Measurements from ENCODE around the gene VIPR2.
"Not testable (repeated sequence)": the region's sequence is repeated elsewhere in the genome, so short reads cannot be mapped to it uniquely, and the experiment has no call there.

Gene VIPR2

GRCh38 chr7:159125955-159126270 is 18.8 kb downstream of the VIPR2 start:
- H3K36me3 ChIP-seq (ENCODE audit: control insufficient read depth, insufficient read depth, low read length, severe bottlenecking), result no peaks in the 10 kb centered on the region
- H3K27me3 ChIP-seq (replicated peaks; ENCODE audit: control insufficient read depth, insufficient read depth, low read length), result peaks cover 11% of the 10 kb centered on the region
- H3K4me3 ChIP-seq (ENCODE audit: low read length), result no peak overlapping the region
- no peak overlapping the region for H3K9ac ChIP-seq (ENCODE audit: low read length)
- H3K4me1 ChIP-seq (ENCODE audit: control insufficient read depth, insufficient read depth, low read length), result no peaks in the 10 kb centered on the region
- DNase-seq (ENCODE audit: low read depth), result no peak
- H3K9me3 ChIP-seq (ENCODE audit: control insufficient read depth, low read length), result no peaks in the 10 kb centered on the region

DNA sequence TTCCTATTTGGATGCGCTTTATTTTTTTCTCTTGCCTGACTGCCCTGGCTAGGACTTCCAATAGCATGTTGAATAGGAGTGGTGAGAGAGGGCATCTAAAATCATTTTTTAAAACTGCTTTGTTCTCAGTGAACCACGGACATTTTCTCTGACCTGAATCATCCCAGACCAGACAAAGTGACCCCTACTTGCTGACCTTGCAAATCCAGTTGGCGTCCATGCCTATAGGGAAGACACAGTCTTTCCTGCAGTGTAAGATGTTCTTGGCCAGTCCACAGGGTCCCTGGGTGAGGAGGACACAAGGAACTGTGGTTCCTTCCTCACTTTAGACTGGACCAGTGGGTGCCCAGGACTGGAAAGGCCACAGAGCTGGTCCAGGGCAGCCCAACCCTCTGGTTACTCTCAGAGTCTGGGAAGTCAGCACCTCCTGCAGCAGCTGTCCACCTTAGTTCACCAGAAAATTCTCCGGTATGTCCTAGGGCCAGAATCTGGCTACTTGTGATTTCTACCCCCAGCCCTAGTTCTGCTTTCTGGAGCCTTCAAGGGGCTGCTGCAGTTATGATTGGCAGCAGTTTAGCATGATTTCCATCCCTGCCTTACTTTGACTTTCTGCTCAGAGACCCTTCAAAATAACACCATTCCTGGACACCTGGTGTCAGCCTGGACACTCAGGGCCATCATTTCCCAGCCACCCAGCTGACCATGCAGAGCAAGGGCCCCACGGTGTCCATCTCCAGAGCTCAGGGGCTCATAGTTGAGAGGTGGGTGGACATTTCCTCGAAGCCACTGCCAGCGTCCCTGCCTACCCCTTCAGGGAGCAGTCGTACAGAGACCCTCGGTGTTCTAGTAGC is 19.3 kb downstream of the VIPR2 start:
- Histone ChIP-seq H3K4me3 (ENCODE audit: low read length) (no peak overlapping the region), H3K27me3 (replicated peaks; ENCODE audit: control insufficient read depth, insufficient read depth, low read length) (peaks cover 8% of the 10 kb centered on the region), H3K9ac (ENCODE audit: low read length) (no peak overlapping the region), H3K9me3 (ENCODE audit: control insufficient read depth, low read length) (no peaks in the 10 kb centered on the region), H3K4me1 (ENCODE audit: control insufficient read depth, insufficient read depth, low read length) (no peaks in the 10 kb centered on the region), H3K36me3 (ENCODE audit: control insufficient read depth, insufficient read depth, low read length, severe bottlenecking) (no peaks in the 10 kb centered on the region)
- no peak for DNase-seq (ENCODE audit: low read depth)

- H3K4me1 ChIP-seq (ENCODE audit: control insufficient read depth, insufficient read depth, low read length); H3K27me3 ChIP-seq (replicated peaks; ENCODE audit: control insufficient read depth, insufficient read depth, low read length): not testable (repeated sequence)
These were observed 20.9 kb downstream of the VIPR2 start for GRCh38 chr7:159123793-159124192.

GRCh38 chr7:159123294-159123693 is 21.4 kb downstream of the VIPR2 start:
- H3K36me3 ChIP-seq (ENCODE audit: control insufficient read depth, insufficient read depth, low read length, severe bottlenecking); H3K9ac ChIP-seq (ENCODE audit: low read length); DNase-seq (ENCODE audit: low read depth); H3K4me3 ChIP-seq (ENCODE audit: low read length); H3K27me3 ChIP-seq (replicated peaks; ENCODE audit: control insufficient read depth, insufficient read depth, low read length); H3K9me3 ChIP-seq (ENCODE audit: control insufficient read depth, low read length); H3K4me1 ChIP-seq (ENCODE audit: control insufficient read depth, insufficient read depth, low read length): not testable (repeated sequence)

More at GRCh38 chr7:159123793-159124192, 20.9 kb downstream of the VIPR2 start:
- H3K9ac ChIP-seq (ENCODE audit: low read length); H3K36me3 ChIP-seq (ENCODE audit: control insufficient read depth, insufficient read depth, low read length, severe bottlenecking); DNase-seq (ENCODE audit: low read depth); H3K4me3 ChIP-seq (ENCODE audit: low read length); H3K9me3 ChIP-seq (ENCODE audit: control insufficient read depth, low read length): not testable (repeated sequence)

GRCh38 chr7:159122276-159122675 is 22.4 kb downstream of the VIPR2 start:
- Histone ChIP-seq H3K9me3 (ENCODE audit: control insufficient read depth, low read length) (no peaks in the 10 kb centered on the region), H3K4me1 (ENCODE audit: control insufficient read depth, insufficient read depth, low read length) (no peaks in the 10 kb centered on the region), H3K4me3 (ENCODE audit: low read length) (no peak overlapping the region), H3K27me3 (replicated peaks; ENCODE audit: control insufficient read depth, insufficient read depth, low read length) (peaks cover 8% of the 10 kb centered on the region), H3K9ac (ENCODE audit: low read length) (no peak overlapping the region), H3K36me3 (ENCODE audit: control insufficient read depth, insufficient read depth, low read length, severe bottlenecking) (no peaks in the 10 kb centered on the region)
- DNase-seq (ENCODE audit: low read depth), result no peak

DNA sequence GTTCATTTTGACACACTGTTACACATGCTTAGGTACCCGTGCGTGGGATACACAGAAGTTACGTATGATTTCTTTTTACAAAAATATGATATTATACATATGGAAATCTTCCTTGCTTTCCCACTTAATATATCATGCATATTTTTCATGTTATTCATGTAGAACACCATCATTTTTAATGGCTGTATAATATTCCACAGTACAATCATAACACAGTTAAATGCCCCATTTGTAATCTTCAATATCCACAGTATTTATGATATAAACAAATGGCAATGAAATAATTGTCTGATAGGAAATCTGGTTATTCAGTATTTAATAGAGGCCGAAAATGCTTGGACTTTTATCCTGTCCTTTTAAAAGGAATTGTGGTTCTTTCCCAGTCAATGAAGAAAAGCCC is 23.2 kb downstream of the VIPR2 start:
- Histone ChIP-seq H3K4me1 (ENCODE audit: control insufficient read depth, insufficient read depth, low read length) (no peaks in the 10 kb centered on the region), H3K27me3 (replicated peaks; ENCODE audit: control insufficient read depth, insufficient read depth, low read length) (peaks cover 15% of the 10 kb centered on the region), H3K36me3 (ENCODE audit: control insufficient read depth, insufficient read depth, low read length, severe bottlenecking) (no peaks in the 10 kb centered on the region), H3K9ac (ENCODE audit: low read length) (no peak overlapping the region), H3K9me3 (ENCODE audit: control insufficient read depth, low read length) (no peaks in the 10 kb centered on the region), H3K4me3 (ENCODE audit: low read length) (no peak overlapping the region)
- DNase-seq (ENCODE audit: low read depth), result no peak

DNA sequence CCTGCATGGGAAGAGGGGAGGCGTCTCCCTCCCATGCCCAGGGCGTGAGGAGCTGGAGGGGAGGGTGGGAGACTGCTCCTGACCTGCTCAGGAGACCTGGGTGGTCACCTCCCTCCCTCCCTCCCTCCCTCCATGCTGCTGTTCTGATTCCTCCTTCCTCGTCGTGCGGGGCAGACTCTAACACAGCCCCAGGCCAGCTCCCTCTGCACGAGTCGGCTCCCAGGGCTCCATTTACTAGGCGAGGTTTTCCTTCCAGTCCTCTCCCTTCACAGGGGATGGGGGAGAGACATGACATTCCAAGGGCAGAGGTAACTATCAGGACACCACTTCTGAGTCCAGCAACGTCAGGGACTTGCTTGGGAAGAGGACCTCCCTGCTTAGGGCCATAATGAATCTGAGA is 23.6 kb downstream of the VIPR2 start:
- Histone ChIP-seq H3K36me3 (ENCODE audit: control insufficient read depth, insufficient read depth, low read length, severe bottlenecking) (no peaks in the 10 kb centered on the region), H3K27me3 (replicated peaks; ENCODE audit: control insufficient read depth, insufficient read depth, low read length) (peaks cover 16% of the 10 kb centered on the region), H3K9me3 (ENCODE audit: control insufficient read depth, low read length) (no peaks in the 10 kb centered on the region), H3K9ac (ENCODE audit: low read length) (no peak overlapping the region), H3K4me3 (ENCODE audit: low read length) (no peak overlapping the region), H3K4me1 (ENCODE audit: control insufficient read depth, insufficient read depth, low read length) (no peaks in the 10 kb centered on the region)
- no peak for DNase-seq (ENCODE audit: low read depth)

- Histone ChIP-seq H3K9ac (ENCODE audit: low read length) (no peak overlapping the region), H3K9me3 (ENCODE audit: control insufficient read depth, low read length) (no peaks in the 10 kb centered on the region), H3K27me3 (replicated peaks; ENCODE audit: control insufficient read depth, insufficient read depth, low read length) (peaks cover 19% of the 10 kb centered on the region), H3K4me3 (ENCODE audit: low read length) (no peak overlapping the region), H3K4me1 (ENCODE audit: control insufficient read depth, insufficient read depth, low read length) (no peaks in the 10 kb centered on the region), H3K36me3 (ENCODE audit: control insufficient read depth, insufficient read depth, low read length, severe bottlenecking) (no peaks in the 10 kb centered on the region)
- DNase-seq (ENCODE audit: low read depth), result no peak
These were observed 24.1 kb downstream of the VIPR2 start for GRCh38 chr7:159120540-159120919.

GRCh38 chr7:159119851-159120539 is 24.7 kb downstream of the VIPR2 start:
- no peak for DNase-seq (ENCODE audit: low read depth)
- H3K9me3 ChIP-seq (ENCODE audit: control insufficient read depth, low read length), result no peaks in the 10 kb centered on the region
- peaks cover 21% of the 10 kb centered on the region for H3K27me3 ChIP-seq (replicated peaks; ENCODE audit: control insufficient read depth, insufficient read depth, low read length)
- no peak overlapping the region for H3K4me3 ChIP-seq (ENCODE audit: low read length)
- H3K4me1 ChIP-seq (ENCODE audit: control insufficient read depth, insufficient read depth, low read length), result no peaks in the 10 kb centered on the region
- no peak overlapping the region for H3K9ac ChIP-seq (ENCODE audit: low read length)
- H3K36me3 ChIP-seq (ENCODE audit: control insufficient read depth, insufficient read depth, low read length, severe bottlenecking), result no peaks in the 10 kb centered on the region

GRCh38 chr7:159119026-159119741 is 25.5 kb downstream of the VIPR2 start:
- H3K36me3 ChIP-seq (ENCODE audit: control insufficient read depth, insufficient read depth, low read length, severe bottlenecking), result no peaks in the 10 kb centered on the region
- peaks cover 17% of the 10 kb centered on the region for H3K27me3 ChIP-seq (replicated peaks; ENCODE audit: control insufficient read depth, insufficient read depth, low read length)
- DNase-seq (ENCODE audit: low read depth), result no peak
- no peak overlapping the region for H3K9ac ChIP-seq (ENCODE audit: low read length)
- no peaks in the 10 kb centered on the region for H3K9me3 ChIP-seq (ENCODE audit: control insufficient read depth, low read length)
- no peak overlapping the region for H3K4me3 ChIP-seq (ENCODE audit: low read length)
- H3K4me1 ChIP-seq (ENCODE audit: control insufficient read depth, insufficient read depth, low read length), result no peaks in the 10 kb centered on the region

GRCh38 chr7:159118623-159119022 is 26.0 kb downstream of the VIPR2 start:
- Histone ChIP-seq H3K9ac (ENCODE audit: low read length) (no peak overlapping the region), H3K4me1 (ENCODE audit: control insufficient read depth, insufficient read depth, low read length) (no peaks in the 10 kb centered on the region), H3K27me3 (replicated peaks; ENCODE audit: control insufficient read depth, insufficient read depth, low read length) (peaks cover 17% of the 10 kb centered on the region), H3K4me3 (ENCODE audit: low read length) (no peak overlapping the region), H3K9me3 (ENCODE audit: control insufficient read depth, low read length) (no peaks in the 10 kb centered on the region), H3K36me3 (ENCODE audit: control insufficient read depth, insufficient read depth, low read length, severe bottlenecking) (no peaks in the 10 kb centered on the region)
- no peak for DNase-seq (ENCODE audit: low read depth)

Data from adipocyte (in vitro differentiated cells).